NCI-H2196 treated with DMSO at 0.1 percent for 48 hours (cell line): ENCODE measurements around the gene PPP1CA.
"Not testable (repeated sequence)": the region's sequence is repeated elsewhere in the genome, so short reads cannot be mapped to it uniquely, and the experiment has no call there.

Experiments
- DNase-seq: peaks from one replicate; lab custom pipeline; 2025; ENCODE audit not compliant: unreplicated experiment; lab: John Stamatoyannopoulos, UW

The PPP1CA gene

DNA sequence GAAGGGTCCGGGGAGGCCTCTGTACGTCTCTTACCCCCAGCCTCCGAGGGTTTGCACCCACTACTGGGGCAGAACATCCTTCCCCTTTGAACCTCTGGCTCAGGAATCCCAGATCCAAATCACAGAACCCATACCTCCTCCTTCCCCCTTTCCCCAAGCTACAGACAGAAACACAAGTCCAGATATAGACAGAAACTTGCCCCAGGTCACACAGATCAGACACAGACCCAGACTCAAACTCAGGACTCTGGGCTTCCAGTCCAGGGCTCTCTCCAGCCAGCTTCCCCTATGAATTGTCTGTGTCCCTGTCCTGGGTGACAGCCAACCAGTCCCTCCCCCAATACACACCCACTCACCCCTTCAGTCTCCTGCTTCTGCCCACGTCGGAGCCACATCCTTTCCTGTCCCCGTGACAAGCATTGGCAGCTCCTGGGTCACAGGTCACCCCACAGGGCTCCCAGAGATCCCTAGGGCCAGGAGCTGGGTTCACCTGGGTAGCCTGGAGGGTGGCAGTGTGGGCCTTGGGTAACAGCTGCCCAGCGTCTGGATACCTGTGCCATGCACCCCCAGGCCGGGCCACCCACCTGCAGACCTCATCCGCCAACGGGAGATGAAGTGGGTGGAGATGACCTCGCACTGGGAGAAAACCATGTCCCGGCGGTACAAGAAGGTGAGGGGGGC, 3.0 kb upstream of the PPP1CA start:
- no peak for DNase-seq

DNA sequence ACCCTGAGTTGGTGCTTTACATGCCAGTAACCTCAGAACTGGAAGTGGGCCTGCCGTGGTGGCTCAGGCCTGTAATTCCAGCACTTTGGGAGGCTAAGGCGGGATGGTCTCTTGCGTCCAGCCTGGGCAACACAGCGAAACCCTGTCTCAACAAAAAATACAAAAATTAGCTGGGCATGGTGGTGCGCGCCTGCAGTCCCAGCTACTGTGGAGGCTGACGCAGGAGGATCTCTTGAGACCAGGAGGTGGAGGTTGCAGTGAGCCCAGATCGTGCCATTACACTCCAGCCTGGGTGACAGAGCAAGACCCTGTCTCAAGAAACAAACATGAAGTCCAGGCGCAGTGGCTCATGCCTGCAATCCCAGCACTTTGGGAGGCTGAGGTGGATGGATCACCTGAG, 1.4 kb upstream of the PPP1CA start:
- DNase-seq, result not testable (repeated sequence)

DNA sequence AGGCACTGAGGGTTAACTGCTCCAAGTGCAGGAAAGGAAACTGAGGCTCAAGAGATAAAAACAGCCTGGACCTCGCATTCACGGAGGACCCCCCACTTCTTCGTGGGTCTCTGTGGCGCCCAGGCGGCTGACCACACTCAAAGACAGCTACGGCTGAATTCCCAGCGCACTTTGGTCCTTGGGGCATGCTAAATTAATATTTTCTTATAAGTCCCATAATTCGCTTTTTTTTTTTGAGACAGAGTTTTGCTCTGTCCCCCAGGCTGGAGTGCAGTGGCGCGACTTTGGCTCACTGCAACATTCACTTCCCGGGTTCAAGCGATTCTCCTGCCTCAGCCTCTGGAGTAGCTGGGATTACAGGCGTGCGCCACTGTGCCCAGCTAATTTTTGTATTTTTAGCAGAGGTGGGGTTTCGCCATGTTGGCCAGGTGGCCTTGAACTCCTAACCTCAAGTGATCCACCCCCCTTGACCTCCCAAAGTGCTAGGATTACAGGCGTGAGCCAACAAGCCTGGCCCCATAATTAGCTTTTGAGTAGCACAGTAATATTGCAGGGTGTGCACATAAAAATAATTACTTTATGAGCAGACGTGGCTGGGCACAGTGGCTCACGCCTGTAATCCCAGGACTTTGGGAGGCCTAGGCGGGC, 658 bp upstream of the PPP1CA start:
- DNase-seq, result not testable (repeated sequence)

DNA sequence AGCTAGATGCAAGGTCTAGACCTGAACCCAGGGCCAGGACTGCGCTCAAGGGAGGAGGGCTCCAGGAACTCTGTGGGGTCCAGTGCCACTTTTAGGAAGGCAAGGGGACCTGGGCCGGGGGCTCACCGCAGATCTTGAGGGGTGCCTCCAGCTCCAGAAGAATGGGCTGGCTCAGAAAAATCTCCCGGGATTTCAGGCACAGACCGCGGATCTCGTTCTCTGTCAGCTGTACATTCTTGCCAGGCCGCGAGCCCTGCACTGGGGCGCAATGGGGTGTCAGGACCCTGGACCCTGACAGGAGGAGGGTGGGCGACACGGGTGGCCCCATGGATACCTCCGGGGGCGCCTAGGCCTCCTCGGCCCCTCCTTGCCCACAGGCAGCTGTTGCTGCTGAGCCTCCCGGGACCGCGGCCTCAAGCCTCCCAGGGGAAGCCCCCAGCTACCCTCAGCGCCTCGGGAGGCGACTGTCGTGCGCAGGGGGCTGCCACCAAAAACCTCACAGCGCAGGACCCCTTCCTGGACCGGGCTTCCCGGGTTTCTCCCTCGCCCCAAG, 640 bp downstream of the PPP1CA start:
- no peak for DNase-seq

DNA sequence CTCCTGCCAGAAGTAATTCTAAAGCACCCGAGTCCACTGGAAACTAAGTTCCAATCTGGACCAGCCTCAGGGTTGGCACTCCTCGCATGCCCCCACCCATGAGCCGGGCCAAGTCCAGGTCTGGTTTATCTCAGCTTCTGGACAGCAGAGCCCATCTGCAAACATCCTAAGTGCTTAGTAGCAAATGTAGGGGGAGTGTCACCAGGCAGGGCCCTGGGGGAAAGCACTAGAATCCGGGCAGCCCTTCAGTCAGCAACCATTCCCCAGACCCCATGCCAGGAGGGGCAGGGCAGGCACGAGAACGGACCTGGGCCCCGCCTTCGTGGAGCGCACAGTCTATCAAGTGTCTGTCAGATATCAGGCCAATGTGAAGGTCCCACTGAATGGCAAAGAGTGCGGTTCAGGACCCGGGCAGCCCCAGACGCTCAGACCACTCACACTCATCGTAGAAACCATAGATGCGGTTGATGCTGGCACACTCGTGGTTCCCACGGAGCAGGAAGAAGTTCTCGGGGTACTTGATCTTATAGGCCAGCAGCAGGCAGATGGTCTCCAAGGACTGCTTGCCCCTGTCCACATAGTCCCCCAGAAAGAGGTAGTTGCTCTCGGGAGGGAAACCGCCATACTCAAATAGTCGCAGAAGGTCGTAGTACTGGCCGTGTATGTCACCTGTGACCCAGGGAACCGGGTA, 1.3 kb downstream of the PPP1CA start:
- DNase-seq, result no peak

DNA sequence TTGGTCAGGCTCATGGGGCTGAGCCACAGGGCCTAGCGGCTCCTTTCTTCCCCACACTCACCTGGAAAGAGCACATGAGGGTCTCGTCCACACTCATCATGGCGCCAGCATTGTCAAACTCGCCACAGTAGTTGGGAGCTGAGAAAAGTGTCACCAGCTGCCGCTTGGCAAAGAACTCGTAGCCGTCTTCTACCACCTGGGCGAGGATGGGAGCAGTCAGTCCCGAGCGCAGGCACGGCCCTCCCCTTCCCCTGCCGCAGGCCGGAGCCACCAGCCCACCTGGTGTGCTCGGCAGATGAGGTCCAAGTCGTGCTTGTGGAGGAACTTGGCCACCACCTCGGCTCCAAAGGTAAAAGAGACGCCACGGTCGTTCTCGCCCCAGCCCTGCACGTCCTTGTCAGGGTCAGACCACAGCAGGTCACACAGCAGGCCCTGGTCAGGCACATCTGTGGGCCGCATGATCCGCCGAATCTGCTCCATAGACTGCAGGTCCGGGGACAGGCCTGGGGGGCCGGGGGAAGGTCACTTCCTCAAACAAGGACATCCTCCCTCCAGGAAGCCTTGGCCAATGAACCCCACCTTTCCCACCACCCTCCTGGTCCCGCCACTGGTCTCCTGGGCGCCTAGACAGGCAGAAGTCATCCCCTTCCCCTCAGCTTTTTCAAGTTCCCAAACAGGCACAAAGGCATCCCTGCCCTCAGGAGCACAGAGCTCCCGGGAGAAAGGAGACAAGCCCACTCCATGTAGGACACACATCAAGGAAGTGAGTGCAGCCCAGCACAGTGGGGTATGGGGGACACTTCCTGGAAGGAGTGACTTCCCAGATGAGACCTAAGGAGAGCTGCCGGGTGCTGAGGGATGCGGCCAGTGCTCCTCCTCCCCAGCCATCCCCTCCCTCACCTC, 2.7 kb downstream of the PPP1CA start:
- no peak for DNase-seq

DNA sequence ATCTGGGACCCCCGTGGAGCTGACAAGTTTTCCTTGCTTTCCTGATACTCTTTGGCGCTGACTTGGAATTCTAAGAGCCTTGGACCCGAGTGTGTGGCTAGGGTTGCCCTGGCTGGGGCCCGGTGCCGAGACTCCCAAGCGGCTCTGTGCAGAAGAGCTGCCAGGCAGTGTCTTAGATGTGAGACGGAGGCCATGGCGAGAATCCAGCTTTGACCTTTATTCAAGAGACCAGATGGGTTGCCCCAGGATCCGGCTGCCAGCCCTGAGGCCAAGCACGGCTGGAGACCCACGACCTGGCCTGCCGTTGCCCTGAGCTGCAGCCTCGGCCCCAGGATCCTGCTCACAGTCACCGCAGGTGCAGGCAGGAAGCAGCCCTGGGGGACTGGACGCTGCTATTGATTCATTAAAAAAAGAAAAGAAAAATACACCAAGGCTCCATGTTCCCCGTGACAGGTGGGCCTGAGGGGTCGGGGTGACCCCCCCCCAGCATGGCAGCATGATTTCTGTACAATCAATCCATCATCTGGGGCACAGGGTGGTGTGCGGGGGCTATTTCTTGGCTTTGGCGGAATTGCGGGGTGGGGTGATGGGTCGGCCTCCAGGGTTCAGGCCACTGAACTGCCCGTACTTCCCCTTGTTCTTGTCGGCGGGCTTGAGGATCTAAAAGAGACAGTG, 3.5 kb downstream of the PPP1CA start:
- no peak for DNase-seq

DNA sequence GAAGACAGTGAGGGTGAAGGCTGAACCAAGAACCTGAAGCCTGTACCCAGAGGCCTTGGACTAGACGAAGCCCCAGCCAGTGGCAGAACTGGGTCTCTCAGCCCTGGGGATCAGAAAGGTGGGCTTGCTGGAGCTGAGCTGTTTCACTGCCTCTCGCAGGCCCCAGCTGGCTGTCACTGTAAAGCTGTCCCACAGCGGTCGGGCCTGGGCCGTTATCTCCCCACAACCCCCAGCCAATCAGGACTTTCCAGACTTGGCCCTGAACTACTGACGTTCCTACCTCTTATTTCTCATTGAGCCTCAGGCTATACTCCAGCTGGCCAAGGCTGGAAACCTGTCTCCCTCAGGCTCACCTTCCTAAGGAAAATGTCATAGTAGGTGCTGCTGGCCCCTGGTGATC, 4.1 kb downstream of the PPP1CA start:
- DNase-seq, result no peak

DNA sequence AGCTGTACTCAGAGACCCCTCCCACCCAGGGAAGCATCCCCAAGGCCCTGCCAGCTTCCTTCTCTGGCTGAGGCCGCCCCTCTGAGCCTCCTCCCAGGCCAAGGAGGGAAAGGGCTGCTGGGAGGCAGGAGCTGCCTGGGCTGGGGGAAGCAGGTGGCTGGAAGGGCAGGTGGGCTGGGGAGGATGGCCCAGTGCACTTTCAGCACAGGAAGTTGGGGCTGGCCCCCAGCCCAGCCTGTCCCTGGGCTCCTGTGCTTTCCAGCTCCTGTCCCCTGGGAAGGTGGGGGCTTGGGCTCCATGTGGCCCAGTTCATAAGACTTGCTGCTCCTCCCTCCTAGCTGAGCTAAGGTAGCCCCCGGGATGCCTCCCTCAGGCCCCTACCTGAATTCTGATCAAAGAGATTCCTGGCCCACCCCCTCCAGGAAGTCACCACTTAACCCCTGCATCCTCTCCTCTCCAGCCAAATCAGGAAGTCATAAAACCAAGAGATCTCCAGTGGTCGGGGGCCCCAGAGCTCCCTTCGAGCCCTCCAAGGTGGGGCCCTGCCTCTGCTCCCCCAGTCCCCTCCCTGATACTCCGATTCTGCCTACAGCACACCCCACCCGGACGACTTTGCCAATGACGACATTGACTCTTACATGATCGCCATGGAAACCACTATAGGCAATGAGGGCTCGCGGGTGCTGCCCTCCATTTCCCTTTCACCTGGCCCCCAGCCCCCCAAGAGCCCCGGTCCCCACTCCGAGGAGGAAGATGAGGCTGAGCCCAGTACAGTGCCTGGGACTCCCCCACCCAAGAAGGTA, 4.9 kb downstream of the PPP1CA start:
- no peak for DNase-seq

DNA sequence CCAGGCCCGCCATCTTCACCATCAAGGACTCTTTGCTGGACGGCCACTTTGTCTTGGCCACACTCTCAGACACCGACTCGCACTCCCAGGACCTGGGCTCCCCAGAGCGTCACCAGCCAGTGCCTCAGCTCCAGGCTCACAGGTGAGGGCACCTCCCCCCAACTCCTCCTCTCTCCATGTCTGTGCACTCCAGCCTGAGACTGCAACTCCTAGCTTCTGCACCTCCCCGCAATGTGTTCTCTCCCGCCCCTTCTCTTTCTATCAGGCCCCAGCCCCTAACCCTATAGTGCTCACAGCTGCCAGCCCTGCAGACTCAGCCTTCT, 5.4 kb downstream of the PPP1CA start:
- no peak for DNase-seq

DNA sequence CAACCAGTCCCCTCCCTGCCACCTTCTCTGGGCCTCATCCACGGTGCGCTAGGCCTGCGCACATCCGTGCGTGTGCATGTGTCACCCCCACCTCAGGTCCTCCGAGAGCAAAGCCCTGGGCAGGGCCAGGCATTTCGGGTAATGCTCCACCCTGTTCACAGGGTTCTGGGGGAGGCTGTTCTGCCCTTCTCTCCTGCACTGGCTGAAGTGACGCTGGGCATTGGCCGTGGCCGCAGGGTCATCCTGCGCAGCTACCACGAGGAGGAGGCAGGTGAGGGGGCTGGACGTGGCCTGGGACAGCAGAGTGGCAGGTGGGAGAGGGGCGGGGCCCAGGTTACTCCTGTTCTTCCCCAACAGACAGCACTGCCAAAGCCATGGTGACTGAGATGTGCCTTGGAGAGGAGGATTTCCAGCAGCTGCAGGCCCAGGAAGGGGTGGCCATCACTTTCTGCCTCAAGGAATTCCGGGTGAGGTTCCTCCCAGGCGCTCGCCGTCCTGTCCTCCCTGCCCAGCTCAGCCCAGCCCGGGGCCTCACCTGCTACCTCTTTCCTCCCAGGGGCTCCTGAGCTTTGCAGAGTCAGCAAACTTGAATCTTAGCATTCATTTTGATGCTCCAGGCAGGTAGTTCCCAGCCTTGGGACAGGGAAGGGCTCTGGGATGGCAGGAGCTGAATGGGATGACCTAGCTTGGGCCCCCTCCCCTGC, 6.0 kb downstream of the PPP1CA start:
- DNase-seq, result no peak

DNA sequence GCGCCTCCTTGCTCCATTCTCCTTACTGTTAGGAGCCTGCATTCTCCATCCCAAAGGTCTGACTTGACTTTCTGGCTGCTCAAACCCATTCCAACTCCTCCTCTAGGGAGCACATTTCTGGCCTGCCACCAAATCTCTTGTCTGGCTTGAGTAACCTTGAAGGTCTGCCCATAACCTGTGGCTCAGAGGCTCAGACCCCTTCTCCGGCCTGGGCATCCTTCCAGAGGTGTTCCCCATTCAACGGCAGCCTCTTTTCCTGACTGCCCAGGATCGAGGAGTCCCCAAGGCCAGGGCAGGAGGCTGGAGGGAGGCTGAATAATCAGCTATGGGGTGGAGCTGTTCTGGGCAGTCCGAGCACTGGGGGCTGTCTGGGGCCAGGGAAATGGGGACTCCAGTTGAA, 7.7 kb downstream of the PPP1CA start:
- DNase-seq, result no peak

DNA sequence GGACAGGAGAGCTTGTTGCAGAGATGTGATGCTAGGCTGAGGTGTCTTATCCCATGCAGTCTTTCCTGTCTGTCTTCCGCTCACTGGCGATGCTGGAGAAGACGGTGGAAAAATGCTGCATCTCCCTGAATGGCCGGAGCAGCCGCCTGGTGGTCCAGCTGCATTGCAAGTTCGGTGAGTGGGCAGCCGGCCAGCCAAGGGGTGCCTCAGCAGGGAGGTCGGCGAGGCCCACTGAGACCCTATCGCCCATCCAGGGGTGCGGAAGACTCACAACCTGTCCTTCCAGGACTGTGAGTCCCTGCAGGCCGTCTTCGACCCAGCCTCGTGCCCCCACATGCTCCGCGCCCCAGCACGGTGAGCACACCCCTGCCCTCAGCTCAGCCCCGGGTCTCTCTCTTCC, 8.2 kb downstream of the PPP1CA start:
- no peak for DNase-seq

DNA sequence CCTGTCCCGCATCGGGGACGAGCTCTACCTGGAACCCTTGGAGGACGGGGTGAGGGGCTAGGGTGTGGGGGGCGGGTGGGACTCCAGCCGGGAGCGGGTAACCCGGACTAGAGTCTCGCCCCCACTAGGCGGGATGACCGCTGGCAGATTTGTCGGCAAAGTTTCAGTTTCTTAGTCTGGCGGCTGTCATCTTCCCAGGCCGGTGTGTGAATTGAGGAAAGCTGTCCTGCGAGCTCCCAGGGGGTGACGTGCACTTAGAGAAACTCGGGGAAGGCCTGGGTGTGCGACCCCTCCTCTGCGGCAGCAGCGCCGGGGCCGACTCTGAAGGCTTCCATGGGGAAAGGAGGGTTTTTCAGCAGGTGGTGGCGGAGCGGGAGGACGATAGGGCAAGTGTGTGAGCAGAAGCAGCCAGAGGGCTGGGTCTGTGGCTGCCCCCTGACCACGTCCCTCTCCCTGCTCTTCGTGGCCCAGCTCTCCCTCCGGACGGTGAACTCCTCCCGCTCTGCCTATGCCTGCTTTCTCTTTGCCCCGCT, 9.4 kb downstream of the PPP1CA start:
- DNase-seq, result no peak

DNA sequence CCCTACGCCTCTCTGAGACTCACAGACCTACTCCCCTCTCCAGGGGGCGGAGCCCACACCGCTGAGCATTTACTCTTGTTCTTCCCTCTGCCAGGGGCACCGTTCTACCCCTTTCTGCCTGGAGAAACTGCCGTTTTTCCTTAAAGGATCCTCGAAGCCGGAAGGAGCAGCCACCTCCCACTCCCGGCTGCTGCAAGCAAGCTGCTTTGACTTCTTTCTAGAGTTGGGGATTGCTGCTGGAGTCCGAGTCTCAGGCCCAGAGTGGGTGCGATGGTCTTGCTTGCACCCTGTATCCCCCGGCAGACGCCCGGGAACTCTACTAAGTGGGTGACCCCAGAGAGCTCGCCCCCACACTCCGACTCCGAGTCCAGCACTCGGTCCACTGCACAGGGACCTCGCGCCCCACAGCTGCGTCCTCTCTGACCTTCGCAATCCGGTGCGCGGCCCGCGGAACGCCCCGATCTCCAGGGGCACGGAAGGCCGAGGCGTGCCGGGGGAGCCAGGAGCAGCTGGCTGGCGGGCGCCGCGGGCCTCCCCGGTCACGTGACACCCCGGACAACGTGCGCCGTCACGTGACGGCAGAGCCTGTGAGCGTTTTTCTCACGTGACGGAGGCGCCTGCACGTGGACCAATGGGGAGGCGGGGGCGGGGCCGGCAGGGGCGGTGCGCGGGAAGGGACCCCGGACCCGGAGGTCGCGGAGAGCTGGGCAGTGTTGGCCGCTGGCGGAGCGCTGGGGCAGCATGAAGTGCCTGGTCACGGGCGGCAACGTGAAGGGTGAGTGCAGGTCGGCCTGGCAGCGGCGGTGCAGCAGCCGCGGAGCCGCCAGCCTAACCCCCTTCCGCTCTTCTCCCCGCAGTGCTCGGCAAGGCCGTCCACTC, 10.1 kb downstream of the PPP1CA start, which contains the start of gene RAD9A:
RAD9A (plus strand) TSS at position 683 of the 879 bp plus-strand sequence; CDS start at position 742, 59 bp downstream.
- DNase-seq, result peak; percentile 84

DNA sequence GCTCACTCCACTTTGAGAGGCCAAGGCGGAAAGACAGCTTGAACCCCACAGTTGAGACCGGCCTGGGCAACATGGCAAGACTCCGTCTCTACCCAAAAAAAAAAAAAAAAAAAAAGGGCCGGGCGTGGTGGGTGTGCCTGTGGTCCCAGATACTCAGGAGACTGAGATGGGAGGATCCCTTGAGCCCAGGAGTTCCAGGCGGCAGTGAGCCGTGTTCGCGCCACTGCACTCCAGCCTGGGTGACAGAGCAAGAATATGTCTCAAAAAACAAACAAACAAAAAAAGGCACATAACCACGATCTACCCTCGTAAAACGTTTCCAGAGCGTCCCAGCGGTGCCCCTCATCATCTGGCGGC, 10.7 kb downstream of the PPP1CA start:
- DNase-seq, result no peak

DNA sequence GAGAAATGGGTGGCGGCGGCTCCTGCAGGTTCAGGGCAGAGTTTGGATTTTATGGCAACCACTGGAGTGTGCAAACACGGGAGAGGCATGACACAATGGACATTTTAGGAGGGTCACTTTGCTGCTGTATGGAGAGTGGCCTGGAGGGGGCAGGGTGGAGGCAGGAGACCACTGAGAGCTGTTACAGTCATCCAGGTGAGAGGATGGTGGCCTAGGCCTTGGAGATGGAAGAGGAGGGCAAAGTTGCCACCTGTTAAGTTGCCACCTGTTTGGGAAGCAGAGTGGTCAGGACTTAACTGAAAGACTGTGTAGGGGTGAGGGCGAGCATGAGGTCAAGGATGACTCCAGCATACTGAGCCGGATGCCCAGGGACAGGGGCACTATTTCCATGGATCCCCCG, 12.2 kb downstream of the PPP1CA start:
- DNase-seq, result peak; percentile 27

DNA sequence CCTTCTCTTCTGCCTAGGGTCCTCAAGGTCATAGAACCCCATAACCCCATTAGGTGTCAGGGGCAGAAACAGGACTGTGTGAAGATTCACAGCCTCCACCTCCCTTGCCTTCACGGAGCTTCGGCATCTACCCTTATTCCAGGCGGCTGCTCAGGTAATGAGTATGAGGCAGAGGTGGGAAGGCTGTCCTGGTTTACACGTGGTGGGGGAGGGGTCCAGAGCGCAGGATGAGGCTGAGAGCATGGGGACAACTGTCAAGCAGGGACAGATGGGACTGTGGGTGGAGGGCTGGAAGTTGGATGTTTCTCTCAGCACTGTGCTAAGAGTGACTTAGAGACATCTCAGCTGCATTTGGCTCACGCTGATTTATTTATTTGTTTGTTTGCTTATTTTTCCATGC, 14.1 kb downstream of the PPP1CA start:
- DNase-seq, result no peak
